ENCODE data around the gene PDE4D. TPM values are rescaled to one million over a fixed set of nuclear protein-coding genes. Genes with fewer than 3 reads are reported as not detected.

The PDE4D gene
- total and polyA plus RNA-seq, 3 donors from 2014 or later: 7.8 to 13.9 (median 8.7) TPM

DNA sequence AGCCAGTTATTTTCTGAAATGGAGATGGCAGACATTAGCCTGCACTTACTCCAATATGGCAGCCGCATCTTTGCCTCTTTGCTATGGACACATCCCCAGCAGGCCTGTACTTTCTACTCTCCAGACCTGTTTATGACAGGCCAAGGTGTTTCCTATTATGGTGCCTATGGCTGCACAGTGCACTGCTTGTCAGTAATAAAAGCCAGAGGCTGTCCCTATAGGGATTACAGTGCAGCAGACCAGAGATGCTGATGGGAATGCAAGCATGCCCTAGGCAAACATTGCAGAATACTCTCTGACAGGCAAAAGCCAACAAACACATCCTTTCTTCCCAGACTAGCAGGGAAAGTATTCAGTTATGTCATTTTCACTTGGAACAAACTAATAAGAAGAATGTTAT lies 867.8 kb downstream of the PDE4D start:
- Histone ChIP-seq H3K27me3 (no peaks in the 10 kb centered on the region), H3K9me3 (no peaks in the 10 kb centered on the region), H3K4me1 (no peaks in the 10 kb centered on the region), H3K27ac (no peak overlapping the region), H3K4me3 (no peak overlapping the region), H3K36me3 (ENCODE audit: low read depth, missing control alignments) (no peaks in the 10 kb centered on the region)
- DNase-seq: no peak
- TF ChIP-seq POLR2A (IDR thresholded peaks at IDR 0.05): no peak
- no peak for TF ChIP-seq CTCF (IDR thresholded peaks at IDR 0.05)
- intact Hi-C loops (cut with DNase I; ENCODE audit: low total_unique reads): no loop called here
- 94 to 100% methylated on average over 1 of the region's 1 CpG for WGBS, 2 donors

GRCh38 chr5:59021837-59022514 lies 871.5 kb downstream of the PDE4D start:
- Histone ChIP-seq H3K27me3 (no peaks in the 10 kb centered on the region), H3K4me3 (no peak overlapping the region), H3K27ac (no peak overlapping the region), H3K9me3 (no peaks in the 10 kb centered on the region), H3K36me3 (ENCODE audit: low read depth, missing control alignments) (no peaks in the 10 kb centered on the region), H3K4me1 (no peaks in the 10 kb centered on the region)
- intact Hi-C loops (cut with DNase I; ENCODE audit: low total_unique reads): no loop called here
- no peak for DNase-seq
- TF ChIP-seq POLR2A (IDR thresholded peaks at IDR 0.05): no peak
- TF ChIP-seq CTCF (IDR thresholded peaks at IDR 0.05): no peak
- WGBS, 2 donors: 71 to 75% methylated on average over 7 of the region's 7 CpGs

- intact Hi-C loops (cut with DNase I; ENCODE audit: low total_unique reads): no loop called here
- H3K9me3 ChIP-seq: no peaks in the 10 kb centered on the region
- H3K4me1 ChIP-seq: no peaks in the 10 kb centered on the region
Observed at GRCh38 chr5:59021286-59021673, 872.2 kb downstream of the PDE4D start.

GRCh38 chr5:59020611-59021285 lies 872.8 kb downstream of the PDE4D start:
- DNase-seq: no peak
- WGBS, 2 donors: 75 to 81% methylated on average over 3 of the region's 3 CpGs
- intact Hi-C loops (cut with DNase I; ENCODE audit: low total_unique reads): no loop called here
- Histone ChIP-seq H3K9me3 (no peaks in the 10 kb centered on the region), H3K27ac (no peak overlapping the region), H3K4me3 (no peak overlapping the region), H3K27me3 (no peaks in the 10 kb centered on the region), H3K36me3 (ENCODE audit: low read depth, missing control alignments) (no peaks in the 10 kb centered on the region), H3K4me1 (no peaks in the 10 kb centered on the region)
- TF ChIP-seq POLR2A (IDR thresholded peaks at IDR 0.05) (no peak), CTCF (IDR thresholded peaks at IDR 0.05) (no peak)

More at GRCh38 chr5:59021286-59021673, 872.2 kb downstream of the PDE4D start:
- DNase-seq: no peak
- no peak overlapping the region for H3K4me3 ChIP-seq
- H3K27ac ChIP-seq: no peak overlapping the region
- H3K27me3 ChIP-seq: no peaks in the 10 kb centered on the region
- H3K36me3 ChIP-seq (ENCODE audit: low read depth, missing control alignments): no peaks in the 10 kb centered on the region
- TF ChIP-seq CTCF (IDR thresholded peaks at IDR 0.05): no peak
- TF ChIP-seq POLR2A (IDR thresholded peaks at IDR 0.05): no peak

GRCh38 chr5:59019078-59019477 lies 874.4 kb downstream of the PDE4D start:
- DNase-seq: no peak
- WGBS, 2 donors: 58 to 70% methylated on average over 1 of the region's 1 CpG
- Histone ChIP-seq H3K4me1 (no peaks in the 10 kb centered on the region), H3K4me3 (no peak overlapping the region), H3K9me3 (no peaks in the 10 kb centered on the region), H3K27me3 (no peaks in the 10 kb centered on the region), H3K27ac (no peak overlapping the region), H3K36me3 (ENCODE audit: low read depth, missing control alignments) (no peaks in the 10 kb centered on the region)
- TF ChIP-seq POLR2A (IDR thresholded peaks at IDR 0.05): no peak
- no peak for TF ChIP-seq CTCF (IDR thresholded peaks at IDR 0.05)
- intact Hi-C loops (cut with DNase I; ENCODE audit: low total_unique reads): no loop called here
